ENCODE results near the gene C6orf118.

DNA sequence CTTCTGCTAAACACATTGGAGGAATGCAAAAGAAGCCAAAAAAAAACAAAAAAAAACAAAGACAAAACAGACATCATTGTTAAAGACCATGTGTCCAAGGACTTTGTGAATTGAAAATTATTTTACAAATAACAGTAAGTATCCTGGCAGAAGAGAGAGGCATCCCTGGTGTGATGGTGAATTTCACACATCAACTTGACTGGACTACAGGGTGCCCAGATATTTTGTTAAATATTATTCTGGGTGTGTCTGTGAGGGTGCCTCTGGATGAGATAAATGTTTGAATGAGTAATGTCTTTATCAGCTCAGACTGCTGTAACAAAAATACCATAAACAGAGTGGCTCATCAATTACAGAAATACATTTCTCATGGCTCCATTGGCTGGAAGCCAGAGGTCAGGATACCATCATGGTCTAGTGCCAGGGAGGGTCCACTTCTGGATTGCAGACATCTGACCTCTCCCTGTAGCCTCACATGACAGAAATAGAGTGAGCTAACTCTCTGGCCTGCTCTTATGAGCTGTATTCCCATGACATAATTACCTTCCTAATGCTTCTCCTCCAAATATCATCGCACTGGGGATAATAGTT is 12.2 kb upstream of the C6orf118 start:
- no peak for TF ChIP-seq POLR2AphosphoS5 (IDR thresholded peaks at IDR 0.05; ENCODE audit: low read depth)
- TF ChIP-seq CTCF (IDR thresholded peaks at IDR 0.05; ENCODE audit: insufficient read depth, low read length): no peak
- TF ChIP-seq REST (IDR thresholded peaks at IDR 0.05; ENCODE audit: insufficient replicate concordance, low read depth): no peak
- no peak for TF ChIP-seq GABPA (IDR thresholded peaks at IDR 0.05; ENCODE audit: low read depth)
